Measurements from ENCODE around the gene DRAM2.

DNA sequence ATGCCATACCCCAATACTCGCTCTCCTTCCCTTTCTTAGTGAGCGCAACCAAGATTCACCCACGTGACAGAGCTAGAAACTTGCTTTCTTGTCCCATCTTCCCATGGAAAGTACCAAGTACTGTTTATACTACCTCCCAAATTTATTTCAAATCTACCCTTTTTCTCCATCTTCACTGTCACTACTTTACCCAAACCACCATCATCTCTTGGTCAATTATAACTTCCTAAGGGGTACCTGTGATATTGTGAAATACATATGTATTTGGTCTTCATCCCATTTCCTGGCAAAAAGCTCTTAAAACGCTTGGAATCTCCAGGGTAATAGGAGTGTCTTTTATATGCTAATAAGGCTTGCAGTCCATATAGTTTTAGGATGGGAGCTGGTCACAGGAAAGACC, 8.2 kb downstream of the DRAM2 start:
- TF ChIP-seq, protein P1, sequence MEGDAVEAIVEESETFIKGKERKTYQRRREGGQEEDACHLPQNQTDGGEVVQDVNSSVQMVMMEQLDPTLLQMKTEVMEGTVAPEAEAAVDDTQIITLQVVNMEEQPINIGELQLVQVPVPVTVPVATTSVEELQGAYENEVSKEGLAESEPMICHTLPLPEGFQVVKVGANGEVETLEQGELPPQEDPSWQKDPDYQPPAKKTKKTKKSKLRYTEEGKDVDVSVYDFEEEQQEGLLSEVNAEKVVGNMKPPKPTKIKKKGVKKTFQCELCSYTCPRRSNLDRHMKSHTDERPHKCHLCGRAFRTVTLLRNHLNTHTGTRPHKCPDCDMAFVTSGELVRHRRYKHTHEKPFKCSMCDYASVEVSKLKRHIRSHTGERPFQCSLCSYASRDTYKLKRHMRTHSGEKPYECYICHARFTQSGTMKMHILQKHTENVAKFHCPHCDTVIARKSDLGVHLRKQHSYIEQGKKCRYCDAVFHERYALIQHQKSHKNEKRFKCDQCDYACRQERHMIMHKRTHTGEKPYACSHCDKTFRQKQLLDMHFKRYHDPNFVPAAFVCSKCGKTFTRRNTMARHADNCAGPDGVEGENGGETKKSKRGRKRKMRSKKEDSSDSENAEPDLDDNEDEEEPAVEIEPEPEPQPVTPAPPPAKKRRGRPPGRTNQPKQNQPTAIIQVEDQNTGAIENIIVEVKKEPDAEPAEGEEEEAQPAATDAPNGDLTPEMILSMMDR (IDR thresholded peaks at IDR 0.05): no peak
- TF ChIP-seq POLR2A (IDR thresholded peaks at IDR 0.05): no peak
